ENCODE data around the gene OR2L13. TPM values are rescaled to one million over a fixed set of nuclear protein-coding genes. Genes with fewer than 3 reads are reported as not detected.

Gene OR2L13
- total RNA-seq, 4 donors from 2014 or later = not detected

DNA sequence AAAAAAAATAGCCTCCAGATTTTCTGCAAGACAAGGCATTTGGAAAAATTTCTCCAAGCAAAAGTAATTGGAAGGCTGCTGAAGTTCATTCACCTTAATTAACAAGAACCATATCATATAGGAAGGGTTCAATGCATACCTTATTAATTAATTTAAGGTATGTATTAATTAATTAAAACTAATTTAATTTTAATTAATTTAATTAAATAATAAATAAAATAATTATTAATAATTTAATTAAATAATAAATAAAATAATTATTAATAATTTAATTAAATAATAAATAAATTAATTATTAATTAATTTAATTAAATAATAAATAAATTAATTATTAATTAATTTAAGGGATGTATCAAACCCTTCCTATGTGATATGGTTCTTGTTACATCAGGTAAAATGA is 7.9 kb downstream of the OR2L13 start:
- H3K4me1 ChIP-seq = no peaks in the 10 kb centered on the region
- peaks cover 0 to 13% (median 0%) of the 10 kb centered on the region in 3 donors for H3K9me3 ChIP-seq
- H3K27me3 ChIP-seq = no peaks in the 10 kb centered on the region
- H3K4me3 ChIP-seq = no peak overlapping the region
- TF ChIP-seq, protein P1, sequence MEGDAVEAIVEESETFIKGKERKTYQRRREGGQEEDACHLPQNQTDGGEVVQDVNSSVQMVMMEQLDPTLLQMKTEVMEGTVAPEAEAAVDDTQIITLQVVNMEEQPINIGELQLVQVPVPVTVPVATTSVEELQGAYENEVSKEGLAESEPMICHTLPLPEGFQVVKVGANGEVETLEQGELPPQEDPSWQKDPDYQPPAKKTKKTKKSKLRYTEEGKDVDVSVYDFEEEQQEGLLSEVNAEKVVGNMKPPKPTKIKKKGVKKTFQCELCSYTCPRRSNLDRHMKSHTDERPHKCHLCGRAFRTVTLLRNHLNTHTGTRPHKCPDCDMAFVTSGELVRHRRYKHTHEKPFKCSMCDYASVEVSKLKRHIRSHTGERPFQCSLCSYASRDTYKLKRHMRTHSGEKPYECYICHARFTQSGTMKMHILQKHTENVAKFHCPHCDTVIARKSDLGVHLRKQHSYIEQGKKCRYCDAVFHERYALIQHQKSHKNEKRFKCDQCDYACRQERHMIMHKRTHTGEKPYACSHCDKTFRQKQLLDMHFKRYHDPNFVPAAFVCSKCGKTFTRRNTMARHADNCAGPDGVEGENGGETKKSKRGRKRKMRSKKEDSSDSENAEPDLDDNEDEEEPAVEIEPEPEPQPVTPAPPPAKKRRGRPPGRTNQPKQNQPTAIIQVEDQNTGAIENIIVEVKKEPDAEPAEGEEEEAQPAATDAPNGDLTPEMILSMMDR (IDR thresholded peaks at IDR 0.05) = no peak
- TF ChIP-seq POLR2AphosphoS5 (IDR thresholded peaks at IDR 0.05) = no peak
- no peak for TF ChIP-seq EP300 (IDR thresholded peaks at IDR 0.05)
- TF ChIP-seq POLR2A (IDR thresholded peaks at IDR 0.05) = no peak
- no peak overlapping the region for H3K27ac ChIP-seq
- no peak for ATAC-seq
- no peaks in the 10 kb centered on the region for H3K36me3 ChIP-seq

DNA sequence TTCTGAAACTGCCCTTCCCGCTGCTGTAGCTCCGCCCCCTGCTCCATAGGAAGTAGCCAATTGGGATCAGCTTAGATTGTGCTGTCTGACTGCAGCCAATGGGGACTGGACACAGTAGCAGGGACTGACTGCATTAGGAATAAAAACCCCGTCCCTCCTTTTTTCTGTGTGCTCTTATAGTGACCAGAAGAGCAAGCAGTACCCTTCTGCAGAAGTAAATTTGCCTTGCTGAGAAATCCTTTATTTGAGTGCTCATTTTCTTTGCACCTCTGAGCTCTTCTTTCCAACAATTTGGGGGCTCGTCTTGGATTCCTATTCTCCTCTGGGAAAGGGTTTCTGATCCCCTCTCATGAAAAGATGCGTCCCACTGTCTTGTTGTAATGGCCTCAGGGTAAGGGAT is 16.2 kb downstream of the OR2L13 start:
- Histone ChIP-seq H3K27me3 (no peaks in the 10 kb centered on the region), H3K27ac (no peak overlapping the region), H3K4me1 (no peaks in the 10 kb centered on the region), H3K4me3 (no peak overlapping the region), H3K9me3 (peaks cover 0 to 24% (median 0%) of the 10 kb centered on the region in 3 donors), H3K36me3 (no peaks in the 10 kb centered on the region)
- no peak for ATAC-seq
- no peak for TF ChIP-seq POLR2A (IDR thresholded peaks at IDR 0.05)
- TF ChIP-seq, protein P1 (IDR thresholded peaks at IDR 0.05) = no peak
- TF ChIP-seq POLR2AphosphoS5 (IDR thresholded peaks at IDR 0.05) = no peak
- no peak for TF ChIP-seq EP300 (IDR thresholded peaks at IDR 0.05)
- 60 to 65% methylated on average over 1 to 4 of the region's 5 CpGs for WGBS, 2 donors (ENCODE audit: low coverage in 1 of 2)

DNA sequence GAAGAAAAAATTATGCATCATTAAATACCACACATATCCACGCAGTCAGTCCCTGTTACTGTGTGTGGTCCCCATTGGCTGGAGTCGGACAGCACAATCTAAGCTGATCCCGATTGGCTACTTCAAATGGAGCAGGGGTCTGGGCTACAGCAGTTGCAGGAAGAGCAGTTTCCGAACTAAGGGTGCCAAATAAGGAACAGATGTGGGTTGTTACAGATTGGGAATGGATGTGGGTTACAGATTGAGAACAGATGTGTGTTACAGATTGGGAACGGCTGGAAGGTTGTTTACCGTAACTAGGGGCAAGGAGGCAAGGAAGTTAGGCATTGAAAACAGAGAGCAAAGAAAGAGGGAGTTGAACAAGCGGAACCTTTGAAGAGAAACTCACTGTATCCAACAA is 19.9 kb downstream of the OR2L13 start:
- no peaks in the 10 kb centered on the region for H3K27me3 ChIP-seq
- H3K9me3 ChIP-seq = peaks cover 0 to 20% (median 0%) of the 10 kb centered on the region in 3 donors
- no peak for TF ChIP-seq POLR2AphosphoS5 (IDR thresholded peaks at IDR 0.05)
- TF ChIP-seq EP300 (IDR thresholded peaks at IDR 0.05) = no peak
- TF ChIP-seq, protein P1 (IDR thresholded peaks at IDR 0.05) = no peak
- TF ChIP-seq POLR2A (IDR thresholded peaks at IDR 0.05) = no peak
- no peak for ATAC-seq
- H3K27ac ChIP-seq = no peak overlapping the region
- no peak overlapping the region for H3K4me3 ChIP-seq
- WGBS, 2 donors (ENCODE audit: low coverage in 1 of 2) = 70 to 72% methylated on average over 7 of the region's 7 CpGs
- no peaks in the 10 kb centered on the region for H3K36me3 ChIP-seq
- H3K4me1 ChIP-seq = no peaks in the 10 kb centered on the region

DNA sequence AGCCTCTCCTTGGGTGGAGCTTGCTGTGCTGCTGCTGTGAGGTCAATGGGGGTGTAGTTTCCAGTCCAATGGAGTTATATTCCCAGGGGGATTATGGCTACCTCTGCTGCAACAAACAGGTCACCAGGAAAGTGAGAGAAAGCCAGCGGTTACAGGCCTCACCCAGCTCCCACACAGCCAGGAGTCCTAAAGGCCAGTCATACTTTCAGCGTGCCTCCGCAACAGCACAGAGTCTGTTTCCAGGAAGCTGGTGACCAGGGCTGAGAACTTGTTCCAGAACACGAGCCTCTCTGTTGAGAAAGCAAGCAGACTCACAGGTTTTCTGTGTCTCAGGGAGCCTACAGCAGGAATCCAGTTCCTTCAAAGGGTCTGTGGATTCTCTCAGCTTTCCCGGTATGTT is 32.7 kb downstream of the OR2L13 start:
- Histone ChIP-seq H3K9me3 (peaks cover 0 to 16% (median 0%) of the 10 kb centered on the region in 3 donors), H3K4me1 (no peaks in the 10 kb centered on the region), H3K4me3 (no peak overlapping the region), H3K36me3 (no peaks in the 10 kb centered on the region), H3K27ac (no peak overlapping the region), H3K27me3 (no peaks in the 10 kb centered on the region)
- no peak for TF ChIP-seq POLR2AphosphoS5 (IDR thresholded peaks at IDR 0.05)
- 53 to 90% methylated on average over 2 to 5 of the region's 5 CpGs for WGBS, 2 donors (ENCODE audit: low coverage in 1 of 2)
- ATAC-seq = no peak

DNA sequence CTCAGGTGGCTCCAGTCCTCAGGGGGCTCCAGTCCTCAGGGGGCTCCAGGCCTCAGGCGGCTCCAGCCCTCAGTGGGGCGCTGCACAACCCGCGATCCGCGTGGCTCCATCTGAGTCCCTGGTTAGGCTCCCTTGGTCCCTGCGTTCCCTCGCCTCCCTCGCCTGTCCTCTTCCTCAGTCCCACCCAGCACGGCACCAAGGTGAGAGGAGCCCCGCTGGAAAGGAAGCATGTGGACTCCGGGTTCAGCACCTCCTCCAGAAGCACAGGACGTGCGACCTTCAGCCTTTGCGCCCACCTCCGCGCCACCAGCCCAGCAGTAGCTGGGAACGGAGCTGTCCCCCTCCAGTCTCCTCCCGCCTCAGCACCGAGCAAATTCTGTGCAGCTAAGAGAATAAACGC is 41.8 kb downstream of the OR2L13 start:
- Histone ChIP-seq H3K9me3 (no peaks in the 10 kb centered on the region), H3K27ac (no peak overlapping the region), H3K36me3 (no peaks in the 10 kb centered on the region), H3K4me1 (no peaks in the 10 kb centered on the region), H3K4me3 (no peak overlapping the region), H3K27me3 (no peaks in the 10 kb centered on the region)
- TF ChIP-seq EP300 (IDR thresholded peaks at IDR 0.05) (no peak), POLR2AphosphoS5 (IDR thresholded peaks at IDR 0.05) (no peak), POLR2A (IDR thresholded peaks at IDR 0.05) (no peak)
- TF ChIP-seq, protein P1 (IDR thresholded peaks at IDR 0.05) = no peak
- 62% methylated on average over 3 of the region's 21 CpGs; no CpG with 5 or more reads in 1 of the 2 donors for WGBS, 2 donors (ENCODE audit: low coverage in 1 of 2)
- ATAC-seq = no peak

Data from gastroesophageal sphincter (tissue), 4 donors.